ENCODE data around the gene PHYKPL. TPM values are rescaled to one million over a fixed set of nuclear protein-coding genes. Genes with fewer than 3 reads are reported as not detected.

Gene PHYKPL
- total and polyA plus RNA-seq, 2 of the 13 experiments (the other 11 are each of a cell fraction or from before 2014, with no cell fraction given), result 18.0 to 78.6 TPM

GRCh38 chr5:178246624-178247279, 14.2 kb upstream of the PHYKPL start (continued):
- TF ChIP-seq RFX1 (IDR thresholded peaks at IDR 0.05), result no peak
- no peak for TF ChIP-seq HNF4A (CRISPR knock-in tag; IDR thresholded peaks at IDR 0.05)
- no peak for TF ChIP-seq TAF1 (CRISPR knock-in tag; IDR thresholded peaks at IDR 0.05)

GRCh38 chr5:178245389-178245788, 12.8 kb upstream of the PHYKPL start:
- DNase-seq (ENCODE audit: low spot score) (no peak), FAIRE-seq (no peak), ATAC-seq (no peak)
- Histone ChIP-seq H3K4me1 (ENCODE audit: insufficient read depth, low read length) (no peaks in the 10 kb centered on the region), H3K9ac (ENCODE audit: insufficient read depth, low read depth, low read length) (no peak overlapping the region), H3K4me2 (ENCODE audit: low read depth, low read length) (no peak overlapping the region), H2AFZ (ENCODE audit: low read length) (no peak overlapping the region), H3K9me3 (ENCODE audit: low read length) (no peaks in the 10 kb centered on the region), H3K27ac (ENCODE audit: extremely low read length, insufficient read depth, low read length) (no peak overlapping the region), H3K27me3 (ENCODE audit: control insufficient read depth in 1 of 2, insufficient read depth in 2 of 2, low read length in 2 of 2) (peaks cover 1 to 33% of the 10 kb centered on the region in 2 experiments; a peak in 3 of 5 replicates), H3K79me2 (ENCODE audit: insufficient read depth, low read length) (no peaks in the 10 kb centered on the region), H3K4me3 (replicated peaks in 1 of 3; ENCODE audit: insufficient read depth in 1 of 3, low read depth in 2 of 3, low read length in 3 of 3) (no peak overlapping the region), H4K20me1 (ENCODE audit: insufficient read depth, low read length) (no peaks in the 10 kb centered on the region), H3K36me3 (replicated peaks in 1 of 2; ENCODE audit: control insufficient read depth in 1 of 2, insufficient read depth in 2 of 2, low read length in 2 of 2) (no peaks in the 10 kb centered on the region)
- intact Hi-C loops (cut with micrococcal nuclease; ENCODE audit: unreplicated experiment), result no loop called here
- in situ Hi-C loops (cut with HindIII; ENCODE audit: extremely low pct_ligation_motif_present, low pct_unique_long_range_greater_than_20kb), result no loop called here
- CTCF ChIA-PET (ENCODE audit: low intra/inter-chr PET ratio, low total read pairs), result no interaction called here
- 2% methylated on average over 2 of the region's 2 CpGs for WGBS (ENCODE audit: low lambda C conversion rate)
- POLR2A ChIA-PET, result no interaction called here
- no TSS peak for BruUV-seq (replicated peaks)
- TF ChIP-seq CERS6 (CRISPR knock-in tag; IDR thresholded peaks at IDR 0.05) (no peak), BRCA1 (CRISPR knock-in tag; IDR thresholded peaks at IDR 0.05) (no peak), YEATS2 (CRISPR knock-in tag; IDR thresholded peaks at IDR 0.05; ENCODE audit: borderline replicate concordance) (no peak), TBX2 (CRISPR knock-in tag; IDR thresholded peaks at IDR 0.05; ENCODE audit: borderline replicate concordance) (no peak), ATF2 (CRISPR knock-in tag; IDR thresholded peaks at IDR 0.05) (no peak), HOXD1 (CRISPR knock-in tag; IDR thresholded peaks at IDR 0.05) (no peak), HMGXB4 (CRISPR knock-in tag; IDR thresholded peaks at IDR 0.05; ENCODE audit: borderline replicate concordance in 1 of 2, low read depth in 1 of 2) (no peak), ARNTL (CRISPR knock-in tag; IDR thresholded peaks at IDR 0.05) (no peak), PREB (CRISPR knock-in tag; IDR thresholded peaks at IDR 0.05) (no peak), ZNF256 (CRISPR knock-in tag; conservative IDR thresholded peaks at IDR 0.05) (no peak), PRDM10 (CRISPR knock-in tag; IDR thresholded peaks at IDR 0.05; ENCODE audit: low read depth) (no peak)
